Mesenchymal stem cell (in vitro differentiated cells and primary cell): ENCODE data around the gene TNPO1.

Experiments
- DNase-seq: peaks from one replicate; pipeline ENCODE4 v3.0.0-alpha.2; 2013
- H2AFZ ChIP-seq: one replicate; pipeline ENCODE4 v1.6.1; 2013; ENCODE audit warnings: low read depth, mild to moderate bottlenecking, control low read depth, inconsistent platforms, low read length, moderate library complexity
- H2AK5ac ChIP-seq: 2 replicates; pipeline ENCODE4 v1.6.1; 2013; ENCODE audit warnings: low read length, moderate library complexity, mild to moderate bottlenecking, inconsistent platforms; ENCODE audit not compliant: severe bottlenecking
- H2BK120ac ChIP-seq: one replicate; pipeline ENCODE4 v1.6.1; 2013; ENCODE audit warnings: low read depth, mild to moderate bottlenecking, inconsistent platforms, low read length, moderate library complexity
- H2BK12ac ChIP-seq, 2 experiments: one replicate each; pipeline ENCODE4 v1.6.1; 2013; ENCODE audit warnings: inconsistent platforms in 2 of 2, low read length in 2 of 2, mild to moderate bottlenecking in 2 of 2, moderate library complexity in 2 of 2, control low read depth in 1 of 2
- H2BK15ac ChIP-seq: one replicate; pipeline ENCODE4 v1.6.1; 2013; ENCODE audit warnings: mild to moderate bottlenecking, low read depth, inconsistent platforms; ENCODE audit not compliant: poor library complexity, severe bottlenecking
- H2BK5ac ChIP-seq: 2 replicates; pipeline ENCODE4 v1.6.1; 2013; ENCODE audit warnings: low read depth, mild to moderate bottlenecking, low read length, control low read depth, inconsistent platforms; ENCODE audit not compliant: poor library complexity, severe bottlenecking
- H3K14ac ChIP-seq, 2 experiments: one replicate each; pipeline ENCODE4 v1.6.1; 2013; ENCODE audit warnings: inconsistent platforms in 2 of 2, low read length in 2 of 2, control low read depth in 1 of 2, mild to moderate bottlenecking in 1 of 2, moderate library complexity in 1 of 2
- H3K18ac ChIP-seq, 2 experiments: one replicate each; pipeline ENCODE4 v1.6.1; 2013; ENCODE audit warnings: inconsistent platforms in 2 of 2, low read length in 2 of 2, control low read depth in 1 of 2, low read depth in 1 of 2, mild to moderate bottlenecking in 1 of 2
- H3K23ac ChIP-seq, 2 experiments: one replicate each; pipeline ENCODE4 v1.6.1; 2013; ENCODE audit warnings: inconsistent platforms in 2 of 2, low read length in 2 of 2, mild to moderate bottlenecking in 2 of 2, moderate library complexity in 2 of 2, control low read depth in 1 of 2
- H3K27ac ChIP-seq: 2 replicates; pipeline ENCODE4 v1.5.1; 2013; ENCODE audit warnings: mild to moderate bottlenecking, moderate library complexity, low read length, control low read depth, inconsistent platforms; ENCODE audit not compliant: poor library complexity, severe bottlenecking
- H3K27me3 ChIP-seq, 2 experiments: 2 replicates each; pipeline versions ENCODE4 v1.6.1 to v1.7.0; 2013; ENCODE audit warnings: low read length in 2 of 2, mild to moderate bottlenecking in 2 of 2, moderate library complexity in 2 of 2, control low read depth in 1 of 2, inconsistent platforms in 1 of 2; ENCODE audit not compliant: control insufficient read depth in 1 of 2, insufficient read depth in 1 of 2
- H3K36me3 ChIP-seq, 2 experiments: 2 replicates each; pipeline versions ENCODE4 v1.6.1 to v1.7.0; 2013; ENCODE audit warnings: low read length in 2 of 2, control low read depth in 1 of 2, inconsistent platforms in 1 of 2, low read depth in 1 of 2, mild to moderate bottlenecking in 1 of 2; ENCODE audit not compliant: insufficient read depth in 2 of 2, control insufficient read depth in 1 of 2
- H3K4ac ChIP-seq, 2 experiments: one replicate each; pipeline ENCODE4 v1.6.1; 2013; ENCODE audit warnings: inconsistent platforms in 2 of 2, low read length in 2 of 2, mild to moderate bottlenecking in 2 of 2, moderate library complexity in 2 of 2, control low read depth in 1 of 2, low read depth in 1 of 2
- H3K4me1 ChIP-seq: 2 replicates; pipeline ENCODE4 v1.6.1; 2013; ENCODE audit warnings: low read depth, low read length, control low read depth; ENCODE audit not compliant: control insufficient read depth, insufficient read depth
- H3K4me2 ChIP-seq: 2 replicates; pipeline ENCODE4 v1.6.1; 2013; ENCODE audit warnings: low read length, mild to moderate bottlenecking, inconsistent platforms; ENCODE audit not compliant: poor library complexity, severe bottlenecking
- H3K4me3 ChIP-seq, 2 experiments: 2 replicates each; pipeline versions ENCODE4 v1.5.1 to v1.7.0; 2013; ENCODE audit warnings: low read length in 2 of 2, mild to moderate bottlenecking in 2 of 2, control low read depth in 1 of 2, low read depth in 1 of 2; ENCODE audit not compliant: insufficient read depth in 1 of 2
- H3K79me1 ChIP-seq: replicated peaks from 2 replicates; pipeline ENCODE4 v1.6.1; 2013; ENCODE audit warnings: mild to moderate bottlenecking, control low read depth, low read length, inconsistent platforms; ENCODE audit not compliant: poor library complexity, severe bottlenecking
- H3K9ac ChIP-seq: 2 replicates; pipeline ENCODE4 v1.7.0; 2013; ENCODE audit warnings: mild to moderate bottlenecking, low read length, moderate library complexity
- H3K9me3 ChIP-seq: 2 replicates; pipeline ENCODE4 v1.7.0; 2013; ENCODE audit warnings: mild to moderate bottlenecking, low read length; ENCODE audit not compliant: control insufficient read depth
- H4K8ac ChIP-seq: one replicate; pipeline ENCODE4 v1.6.1; 2013; ENCODE audit warnings: inconsistent platforms, mild to moderate bottlenecking, low read length, moderate library complexity
- H4K91ac ChIP-seq: one replicate; pipeline ENCODE4 v1.6.1; 2013; ENCODE audit warnings: mild to moderate bottlenecking, low read length, inconsistent platforms
- WGBS: methylation state at CpG from one replicate; pipeline ENCODE4 v1.1.7; 2013; ENCODE audit warnings: mixed read lengths; 5-methylcytosine and 5-hydroxymethylcytosine counted together

TNPO1 gene

GRCh38 chr5:72779520-72779919 is 36.9 kb upstream of the TNPO1 start:
- WGBS = 93% methylated on average over 2 of the region's 2 CpGs
- H2BK12ac ChIP-seq = no peak overlapping the region
- no peak overlapping the region for H3K23ac ChIP-seq
- H2AK5ac ChIP-seq = no peak overlapping the region
- no peak for DNase-seq
- peaks cover 45% of the 10 kb centered on the region for H3K9me3 ChIP-seq
- no peaks in the 10 kb centered on the region for H3K79me1 ChIP-seq
- no peak overlapping the region for H3K4me2 ChIP-seq
- H2AFZ ChIP-seq = no peak overlapping the region
- no peak overlapping the region for H3K9ac ChIP-seq
- H3K36me3 ChIP-seq = no peaks in the 10 kb centered on the region
- no peak overlapping the region for H3K4me3 ChIP-seq
- no peak overlapping the region for H2BK15ac ChIP-seq
- H2BK5ac ChIP-seq = no peak overlapping the region
- no peak overlapping the region for H3K27ac ChIP-seq
- H4K91ac ChIP-seq = no peak overlapping the region
- H3K27me3 ChIP-seq = no peaks in the 10 kb centered on the region
- H3K4ac ChIP-seq = no peak overlapping the region
- H3K14ac ChIP-seq = no peak overlapping the region
- no peak overlapping the region for H2BK120ac ChIP-seq
- H4K8ac ChIP-seq = no peak overlapping the region
- no peak overlapping the region for H3K18ac ChIP-seq
- H3K4me1 ChIP-seq = no peaks in the 10 kb centered on the region

DNA sequence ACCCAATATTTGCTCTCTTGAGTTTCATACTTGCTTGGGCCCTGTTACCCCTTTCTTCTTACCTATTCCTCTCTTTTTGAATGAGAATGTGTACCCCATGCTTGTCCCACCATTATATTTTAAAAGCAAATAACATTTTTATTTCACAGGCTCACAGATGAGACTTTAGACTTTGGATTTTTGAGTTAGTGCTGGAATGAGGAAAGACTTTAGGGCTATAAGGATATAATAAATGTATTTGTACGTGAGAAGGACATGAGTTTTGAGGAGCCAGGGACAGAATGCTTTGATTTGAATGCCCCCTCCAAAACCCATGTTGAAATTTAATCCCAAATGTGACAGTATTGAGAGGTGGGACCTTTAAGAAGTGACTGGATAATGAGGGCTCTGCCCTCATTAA is 33.1 kb upstream of the TNPO1 start:
- Histone ChIP-seq H4K8ac (no peak overlapping the region), H3K23ac (no peak overlapping the region), H2BK120ac (no peak overlapping the region), H3K4me2 (no peak overlapping the region), H3K4me3 (no peak overlapping the region), H3K9ac (no peak overlapping the region), H2BK15ac (no peak overlapping the region), H2BK5ac (no peak overlapping the region), H4K91ac (no peak overlapping the region), H3K18ac (no peak overlapping the region), H3K4me1 (no peaks in the 10 kb centered on the region), H2BK12ac (no peak overlapping the region), H2AK5ac (no peak overlapping the region), H3K4ac (no peak overlapping the region), H3K14ac (no peak overlapping the region), H3K27ac (no peak overlapping the region), H3K79me1 (no peaks in the 10 kb centered on the region), H3K27me3 (no peaks in the 10 kb centered on the region), H3K36me3 (no peaks in the 10 kb centered on the region), H2AFZ (no peak overlapping the region), H3K9me3 (peaks cover 16% of the 10 kb centered on the region)
- WGBS = 90% methylated on average over 1 of the region's 1 CpG
- no peak for DNase-seq

DNA sequence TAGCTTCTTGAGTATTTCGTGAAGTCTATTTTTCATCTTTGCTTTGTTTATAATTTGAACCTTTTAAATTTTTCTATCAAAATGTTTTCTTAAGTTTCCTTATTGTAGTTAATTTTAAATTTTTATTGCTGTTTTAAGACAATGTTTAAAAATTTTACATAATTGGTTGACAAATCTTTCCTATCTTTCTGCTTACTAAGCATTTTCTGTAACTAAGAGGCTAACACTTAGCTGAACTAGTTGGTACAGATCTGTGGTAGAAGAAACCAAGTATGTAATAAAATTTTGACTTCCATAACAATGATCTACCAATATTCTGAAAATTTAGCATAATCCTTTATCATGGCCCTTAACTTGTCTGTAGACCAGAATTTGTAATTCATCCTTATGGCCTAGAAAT is 32.3 kb upstream of the TNPO1 start:
- H3K4me3 ChIP-seq = no peak overlapping the region
- no peak overlapping the region for H2BK120ac ChIP-seq
- H3K23ac ChIP-seq = no peak overlapping the region
- no peaks in the 10 kb centered on the region for H3K27me3 ChIP-seq
- no peak overlapping the region for H2BK15ac ChIP-seq
- no peak overlapping the region for H3K4ac ChIP-seq
- no peak overlapping the region for H3K14ac ChIP-seq
- peaks cover 12% of the 10 kb centered on the region for H3K9me3 ChIP-seq
- H3K18ac ChIP-seq = no peak overlapping the region
- no peak overlapping the region for H3K4me2 ChIP-seq
- no peaks in the 10 kb centered on the region for H3K36me3 ChIP-seq
- no peaks in the 10 kb centered on the region for H3K79me1 ChIP-seq
- H2BK5ac ChIP-seq = no peak overlapping the region
- H3K9ac ChIP-seq = no peak overlapping the region
- no CpG with 5 or more reads among the region's 1 CpG for WGBS
- no peak for DNase-seq
- H4K8ac ChIP-seq = no peak overlapping the region
- H3K27ac ChIP-seq = no peak overlapping the region
- H2AFZ ChIP-seq = no peak overlapping the region
- H2BK12ac ChIP-seq = no peak overlapping the region
- no peak overlapping the region for H2AK5ac ChIP-seq
- peaks cover 1% of the 10 kb centered on the region for H3K4me1 ChIP-seq
- H4K91ac ChIP-seq = no peak overlapping the region

DNA sequence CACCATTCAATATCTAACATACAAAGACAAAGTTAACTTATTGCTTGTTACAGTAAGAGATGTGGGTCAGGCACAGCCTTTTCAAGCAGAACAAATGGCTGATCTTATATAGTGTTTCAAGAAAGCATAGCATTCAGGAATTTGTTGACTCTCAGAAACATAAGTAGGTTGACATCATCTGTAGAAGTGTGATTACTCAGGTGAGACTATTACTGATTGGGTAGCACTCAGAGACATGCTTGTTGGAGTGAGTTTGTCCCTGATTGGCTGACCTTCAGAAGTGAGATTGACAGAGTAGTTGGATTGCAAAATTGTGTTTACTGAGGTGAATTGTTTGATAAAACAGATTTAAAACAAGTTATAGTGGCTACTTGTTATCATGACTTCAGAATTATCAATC is 30.7 kb upstream of the TNPO1 start:
- Histone ChIP-seq H3K27ac (no peak overlapping the region), H4K91ac (no peak overlapping the region), H2AFZ (no peak overlapping the region), H3K4ac (no peak overlapping the region), H3K9me3 (peaks cover under 1% of the 10 kb centered on the region), H3K23ac (no peak overlapping the region), H2BK12ac (no peak overlapping the region), H3K79me1 (no peaks in the 10 kb centered on the region), H2AK5ac (no peak overlapping the region), H2BK120ac (no peak overlapping the region), H4K8ac (no peak overlapping the region), H3K14ac (no peak overlapping the region), H3K27me3 (no peaks in the 10 kb centered on the region), H2BK15ac (no peak overlapping the region), H3K36me3 (no peaks in the 10 kb centered on the region), H3K4me1 (peaks cover 4% of the 10 kb centered on the region), H3K9ac (no peak overlapping the region), H3K18ac (no peak overlapping the region), H3K4me3 (no peak overlapping the region), H2BK5ac (no peak overlapping the region), H3K4me2 (no peak overlapping the region)
- DNase-seq = no peak
